Measurements from ENCODE around the gene NHERF2.

The NHERF2 gene

DNA sequence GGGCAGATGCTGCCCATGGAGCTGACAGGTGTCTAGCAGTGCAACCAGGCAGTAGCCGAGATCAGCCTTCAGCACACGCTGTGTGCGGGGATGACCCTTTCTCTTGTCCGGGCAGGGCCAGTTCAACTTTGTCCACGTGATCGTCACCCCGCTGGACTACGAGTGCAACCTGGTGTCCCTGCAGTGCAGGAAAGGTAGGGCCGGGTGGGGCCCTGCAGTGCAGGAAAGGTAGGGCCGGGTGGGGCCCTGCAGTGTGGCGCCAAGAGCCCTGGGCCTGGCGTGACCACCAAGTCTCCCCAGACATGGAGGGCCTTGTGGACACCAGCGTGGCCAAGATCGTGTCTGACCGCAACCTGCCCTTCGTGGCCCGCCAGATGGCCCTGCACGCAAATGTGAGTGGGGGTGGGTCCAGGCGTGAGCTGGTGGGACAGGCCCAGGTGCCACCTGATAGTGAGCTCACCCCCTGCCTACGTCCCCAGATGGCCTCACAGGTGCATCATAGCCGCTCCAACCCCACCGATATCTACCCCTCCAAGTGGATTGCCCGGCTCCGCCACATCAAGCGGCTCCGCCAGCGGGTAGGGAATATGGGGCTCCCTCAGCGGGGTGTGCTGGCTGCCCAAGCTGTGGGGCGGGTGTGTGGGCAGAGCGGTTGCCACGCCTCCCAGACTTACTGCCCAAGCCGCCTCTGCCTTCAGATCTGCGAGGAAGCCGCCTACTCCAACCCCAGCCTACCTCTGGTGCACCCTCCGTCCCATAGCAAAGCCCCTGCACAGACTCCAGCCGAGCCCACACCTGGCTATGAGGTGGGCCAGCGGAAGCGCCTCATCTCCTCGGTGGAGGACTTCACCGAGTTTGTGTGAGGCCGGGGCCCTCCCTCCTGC, 61.3 kb downstream of the NHERF2 start:
- H3K4me1 Mint-ChIP-seq (ENCODE audit: low read depth), result no peaks in the 10 kb centered on the region
- H3K27ac Mint-ChIP-seq, result no peak overlapping the region
- H3K36me3 Mint-ChIP-seq (ENCODE audit: low read depth), result peaks cover 5% of the 10 kb centered on the region
- H3K4me3 Mint-ChIP-seq, result no peak overlapping the region
- H3K9me3 Mint-ChIP-seq, result no peaks in the 10 kb centered on the region
- no peaks in the 10 kb centered on the region for H3K27me3 Mint-ChIP-seq

Data from stimulated activated naive CD8-positive, alpha-beta T cell treated with anti-CD3 and anti-CD28 coated beads, Interleukin-15, Interleukin-2, amounts not matched to agents 100 ng/mL and 50 ng/mL, for 24 hours (primary cell).